ENCODE data around the gene PROZ. TPM values are rescaled to one million over a fixed set of nuclear protein-coding genes. Genes with fewer than 3 reads are reported as not detected.

PROZ gene
- total RNA-seq, 1 donor from 2014 or later, result not detected

DNA sequence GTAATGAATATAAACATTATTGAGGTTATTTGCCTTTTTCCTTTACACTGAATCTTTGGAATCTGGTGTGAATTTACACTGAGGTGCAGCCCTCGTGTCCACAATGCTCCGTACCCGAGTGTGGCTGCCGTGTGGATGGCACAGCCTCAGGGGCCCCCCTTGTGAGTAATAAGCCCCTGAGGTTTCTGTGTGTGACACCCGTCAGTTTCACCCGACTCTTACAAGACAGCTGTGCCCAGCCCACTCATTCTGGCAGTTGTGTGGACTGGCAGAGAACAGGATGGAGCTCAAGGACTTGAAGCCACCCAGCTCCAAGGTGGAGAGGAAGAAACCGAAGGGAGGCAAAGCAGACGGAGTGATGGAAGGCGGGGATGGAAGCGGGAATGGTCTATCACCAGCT, 7.8 kb downstream of the PROZ start:
- Mint-ChIP-seq H3K4me1 (ENCODE audit: unreplicated experiment) (peaks cover 3% of the 10 kb centered on the region), H3K9me3 (no peaks in the 10 kb centered on the region), H3K4me3 (no peak overlapping the region), H3K36me3 (peaks cover 17% of the 10 kb centered on the region), H3K27me3 (peaks cover 12% of the 10 kb centered on the region), H3K27ac (no peak overlapping the region)
- TF ChIP-seq, protein P1, sequence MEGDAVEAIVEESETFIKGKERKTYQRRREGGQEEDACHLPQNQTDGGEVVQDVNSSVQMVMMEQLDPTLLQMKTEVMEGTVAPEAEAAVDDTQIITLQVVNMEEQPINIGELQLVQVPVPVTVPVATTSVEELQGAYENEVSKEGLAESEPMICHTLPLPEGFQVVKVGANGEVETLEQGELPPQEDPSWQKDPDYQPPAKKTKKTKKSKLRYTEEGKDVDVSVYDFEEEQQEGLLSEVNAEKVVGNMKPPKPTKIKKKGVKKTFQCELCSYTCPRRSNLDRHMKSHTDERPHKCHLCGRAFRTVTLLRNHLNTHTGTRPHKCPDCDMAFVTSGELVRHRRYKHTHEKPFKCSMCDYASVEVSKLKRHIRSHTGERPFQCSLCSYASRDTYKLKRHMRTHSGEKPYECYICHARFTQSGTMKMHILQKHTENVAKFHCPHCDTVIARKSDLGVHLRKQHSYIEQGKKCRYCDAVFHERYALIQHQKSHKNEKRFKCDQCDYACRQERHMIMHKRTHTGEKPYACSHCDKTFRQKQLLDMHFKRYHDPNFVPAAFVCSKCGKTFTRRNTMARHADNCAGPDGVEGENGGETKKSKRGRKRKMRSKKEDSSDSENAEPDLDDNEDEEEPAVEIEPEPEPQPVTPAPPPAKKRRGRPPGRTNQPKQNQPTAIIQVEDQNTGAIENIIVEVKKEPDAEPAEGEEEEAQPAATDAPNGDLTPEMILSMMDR (conservative IDR thresholded peaks at IDR 0.05), result no peak
- DNase-seq (ENCODE audit: extremely low spot score, unreplicated experiment), result no peak

- no peak for DNase-seq (ENCODE audit: extremely low spot score, unreplicated experiment)
- Mint-ChIP-seq H3K9me3 (no peaks in the 10 kb centered on the region), H3K36me3 (peaks cover 17% of the 10 kb centered on the region), H3K27me3 (peaks cover 10% of the 10 kb centered on the region), H3K4me1 (ENCODE audit: unreplicated experiment) (peaks cover 3% of the 10 kb centered on the region), H3K4me3 (no peak overlapping the region), H3K27ac (no peak overlapping the region)
- TF ChIP-seq, protein P1 (conservative IDR thresholded peaks at IDR 0.05), result no peak
These were observed 8.2 kb downstream of the PROZ start for GRCh38 chr13:113166681-113167080.

- Mint-ChIP-seq H3K27ac (no peak overlapping the region), H3K36me3 (peaks cover 17% of the 10 kb centered on the region)
These were observed 8.7 kb downstream of the PROZ start for GRCh38 chr13:113167155-113167554.

DNA sequence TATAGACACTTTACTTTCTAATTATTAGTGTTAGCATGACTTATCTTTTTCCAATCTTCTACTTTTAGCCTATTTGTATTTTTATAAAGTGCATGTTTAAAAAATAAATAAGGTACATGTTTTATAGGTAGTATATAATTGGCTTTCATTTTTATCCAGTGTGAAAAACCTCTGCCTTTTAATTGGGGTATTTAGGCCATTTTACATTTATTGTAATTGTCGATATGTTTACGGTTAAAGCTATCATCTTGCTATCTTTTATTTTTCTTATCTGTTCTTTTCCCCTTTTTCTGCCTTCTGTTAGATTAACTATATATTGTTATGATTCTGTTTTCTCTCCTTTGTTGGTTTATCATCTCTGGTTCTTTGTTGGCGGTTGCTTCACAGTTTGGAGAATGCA, 9.1 kb downstream of the PROZ start:
- peaks cover 10% of the 10 kb centered on the region for H3K27me3 Mint-ChIP-seq
- TF ChIP-seq, protein P1 (conservative IDR thresholded peaks at IDR 0.05), result no peak
- no peak overlapping the region for H3K4me3 Mint-ChIP-seq
- H3K4me1 Mint-ChIP-seq (ENCODE audit: unreplicated experiment), result peaks cover 3% of the 10 kb centered on the region
- peaks cover 17% of the 10 kb centered on the region for H3K36me3 Mint-ChIP-seq
- H3K27ac Mint-ChIP-seq, result no peak overlapping the region
- no peaks in the 10 kb centered on the region for H3K9me3 Mint-ChIP-seq
- DNase-seq (ENCODE audit: extremely low spot score, unreplicated experiment), result no peak

More at GRCh38 chr13:113167155-113167554, 8.7 kb downstream of the PROZ start:
- H3K27me3 Mint-ChIP-seq, result peaks cover 10% of the 10 kb centered on the region
- TF ChIP-seq, protein P1 (conservative IDR thresholded peaks at IDR 0.05), result no peak
- no peaks in the 10 kb centered on the region for H3K9me3 Mint-ChIP-seq
- H3K4me3 Mint-ChIP-seq, result no peak overlapping the region
- DNase-seq (ENCODE audit: extremely low spot score, unreplicated experiment), result no peak
- peaks cover 3% of the 10 kb centered on the region for H3K4me1 Mint-ChIP-seq (ENCODE audit: unreplicated experiment)

DNA sequence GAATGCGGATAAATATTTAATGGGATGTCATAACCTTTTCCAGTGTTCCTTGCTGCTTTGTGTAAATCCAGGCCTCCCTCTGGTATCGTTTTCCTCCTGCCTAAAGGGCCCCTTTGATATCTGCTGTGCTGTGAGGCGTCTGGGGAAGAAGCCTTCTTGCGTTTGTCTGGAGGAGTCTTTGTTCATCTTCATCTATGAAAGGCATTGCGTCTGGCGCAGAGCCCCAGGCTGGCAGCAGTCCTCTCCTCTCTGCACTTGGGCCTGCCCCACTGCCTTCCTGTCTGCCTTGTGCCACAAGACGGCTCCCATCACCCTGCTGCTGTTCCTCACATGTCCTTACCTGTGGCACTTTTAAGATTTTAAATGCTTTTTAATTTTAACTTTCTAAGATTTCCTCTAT, 9.8 kb downstream of the PROZ start:
- Mint-ChIP-seq H3K4me3 (no peak overlapping the region), H3K27ac (no peak overlapping the region), H3K9me3 (no peaks in the 10 kb centered on the region), H3K36me3 (peaks cover 17% of the 10 kb centered on the region), H3K4me1 (ENCODE audit: unreplicated experiment) (peaks cover 3% of the 10 kb centered on the region), H3K27me3 (peaks cover 8% of the 10 kb centered on the region)
- TF ChIP-seq, protein P1 (conservative IDR thresholded peaks at IDR 0.05), result no peak
- DNase-seq (ENCODE audit: extremely low spot score, unreplicated experiment), result no peak
